Measurements from ENCODE around the gene COPS9.

Gene COPS9

GRCh38 chr2:240182001-240182400 is 45.9 kb upstream of the COPS9 start:
- TF ChIP-seq CTCF (IDR thresholded peaks at IDR 0.05; ENCODE audit: insufficient read depth, low read length, poor library complexity, severe bottlenecking): no peak
- DNase-seq (ENCODE audit: extremely low read depth, insufficient read length): no peak
- no peaks in the 10 kb centered on the region for H3K27me3 ChIP-seq (replicated peaks; ENCODE audit: control insufficient read depth, insufficient read depth, low read length)
- H3K4me3 ChIP-seq (replicated peaks; ENCODE audit: low read depth, low read length): no peak overlapping the region
- H3K36me3 ChIP-seq (ENCODE audit: control insufficient read depth, insufficient read depth, low read length): no peaks in the 10 kb centered on the region

- Histone ChIP-seq H3K27me3 (replicated peaks; ENCODE audit: control insufficient read depth, insufficient read depth, low read length) (no peaks in the 10 kb centered on the region; the same call in 1 of the 2 replicates), H3K36me3 (ENCODE audit: control insufficient read depth, insufficient read depth, low read length) (no peaks in the 10 kb centered on the region), H3K4me3 (replicated peaks; ENCODE audit: low read depth, low read length) (no peak overlapping the region)
- TF ChIP-seq CTCF (IDR thresholded peaks at IDR 0.05; ENCODE audit: insufficient read depth, low read length, poor library complexity, severe bottlenecking): no peak
- no peak for DNase-seq (ENCODE audit: extremely low read depth, insufficient read length)
Observed at GRCh38 chr2:240179941-240180666, 44.0 kb upstream of the COPS9 start.

GRCh38 chr2:240179186-240179815 is 43.2 kb upstream of the COPS9 start:
- Histone ChIP-seq H3K27me3 (replicated peaks; ENCODE audit: control insufficient read depth, insufficient read depth, low read length) (no peaks in the 10 kb centered on the region; the same call in 1 of the 2 replicates), H3K36me3 (ENCODE audit: control insufficient read depth, insufficient read depth, low read length) (no peaks in the 10 kb centered on the region), H3K4me3 (replicated peaks; ENCODE audit: low read depth, low read length) (no peak overlapping the region)
- TF ChIP-seq CTCF (IDR thresholded peaks at IDR 0.05; ENCODE audit: insufficient read depth, low read length, poor library complexity, severe bottlenecking): no peak
- DNase-seq (ENCODE audit: extremely low read depth, insufficient read length): no peak

GRCh38 chr2:240178564-240178963 is 42.5 kb upstream of the COPS9 start:
- H3K36me3 ChIP-seq (ENCODE audit: control insufficient read depth, insufficient read depth, low read length): no peaks in the 10 kb centered on the region
- no peak for TF ChIP-seq CTCF (IDR thresholded peaks at IDR 0.05; ENCODE audit: insufficient read depth, low read length, poor library complexity, severe bottlenecking)
- no peak for DNase-seq (ENCODE audit: extremely low read depth, insufficient read length)
- H3K4me3 ChIP-seq (replicated peaks; ENCODE audit: low read depth, low read length): no peak overlapping the region
- H3K27me3 ChIP-seq (replicated peaks; ENCODE audit: control insufficient read depth, insufficient read depth, low read length): no peaks in the 10 kb centered on the region; the same call in 1 of the 2 replicates

- Histone ChIP-seq H3K27me3 (replicated peaks; ENCODE audit: control insufficient read depth, insufficient read depth, low read length) (no peaks in the 10 kb centered on the region; the same call in 1 of the 2 replicates), H3K4me3 (replicated peaks; ENCODE audit: low read depth, low read length) (no peak overlapping the region), H3K36me3 (ENCODE audit: control insufficient read depth, insufficient read depth, low read length) (no peaks in the 10 kb centered on the region)
- no peak for DNase-seq (ENCODE audit: extremely low read depth, insufficient read length)
- TF ChIP-seq CTCF (IDR thresholded peaks at IDR 0.05; ENCODE audit: insufficient read depth, low read length, poor library complexity, severe bottlenecking): no peak
Observed at GRCh38 chr2:240174496-240174895, 38.4 kb upstream of the COPS9 start.
